Measurements from ENCODE around the gene PLAAT3. TPM values are rescaled to one million over a fixed set of nuclear protein-coding genes. Genes with fewer than 3 reads are reported as not detected.
"Not testable (repeated sequence)": the region's sequence is repeated elsewhere in the genome, so short reads cannot be mapped to it uniquely, and the experiment has no call there.

Gene PLAAT3
- polyA plus RNA-seq, 10 donors = 24.9 to 50.7 (median 36.9) TPM

DNA sequence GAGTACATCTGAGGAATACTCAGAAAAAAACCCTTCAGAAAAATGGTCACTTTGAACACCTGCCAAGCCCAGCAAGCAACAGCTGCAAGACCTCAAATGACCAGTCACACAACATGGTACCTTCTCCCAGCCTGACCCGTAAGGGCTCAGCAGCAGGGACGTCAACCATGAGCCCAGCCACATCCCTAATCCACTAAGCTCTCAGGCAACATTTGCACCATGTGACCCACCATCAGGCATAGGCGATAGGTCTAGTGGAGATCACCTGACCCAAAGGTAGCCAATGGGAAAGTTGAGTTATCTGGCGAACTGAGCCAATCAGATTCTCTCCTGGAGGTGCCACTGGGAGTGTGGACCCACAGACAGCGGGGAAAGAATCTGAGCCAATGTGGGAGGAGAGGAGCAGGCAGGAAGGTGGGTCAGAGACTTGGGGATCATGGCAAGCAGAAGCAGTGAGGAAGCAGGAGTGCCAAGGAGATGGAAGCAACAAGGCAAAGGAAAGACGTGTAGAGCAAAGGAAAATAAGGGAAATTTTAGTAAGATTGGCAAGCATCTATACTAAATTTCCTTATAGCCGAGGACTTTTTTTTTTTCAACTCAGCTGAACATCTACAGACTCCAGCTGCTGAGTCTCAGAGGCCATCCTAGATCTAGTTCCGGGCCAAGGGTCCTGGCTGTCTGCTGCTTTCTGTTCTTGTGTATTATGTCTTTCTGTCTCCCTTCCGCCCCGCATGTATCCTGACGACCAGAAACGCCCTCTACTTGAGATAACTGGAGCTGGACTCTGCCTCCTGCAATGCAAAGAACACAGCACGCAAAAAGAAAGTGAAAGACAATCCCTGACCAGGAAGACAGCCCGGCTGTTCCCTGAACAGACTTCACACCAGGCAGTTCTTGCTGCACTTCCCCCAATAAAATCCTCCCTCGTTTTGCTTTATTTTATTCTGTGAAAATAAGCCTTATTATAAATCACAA, 40.1 kb downstream of the PLAAT3 start:
- DNase-seq = peak; percentile 60 to 88 (median 75)

GRCh38 chr11:63572026-63572688, 42.1 kb downstream of the PLAAT3 start:
- no peak for DNase-seq

GRCh38 chr11:63569570-63569969, 44.7 kb downstream of the PLAAT3 start:
- no peak for DNase-seq

GRCh38 chr11:63567044-63567840, 47.0 kb downstream of the PLAAT3 start:
- peak; percentile 53 to 78 (median 73) for DNase-seq

DNA sequence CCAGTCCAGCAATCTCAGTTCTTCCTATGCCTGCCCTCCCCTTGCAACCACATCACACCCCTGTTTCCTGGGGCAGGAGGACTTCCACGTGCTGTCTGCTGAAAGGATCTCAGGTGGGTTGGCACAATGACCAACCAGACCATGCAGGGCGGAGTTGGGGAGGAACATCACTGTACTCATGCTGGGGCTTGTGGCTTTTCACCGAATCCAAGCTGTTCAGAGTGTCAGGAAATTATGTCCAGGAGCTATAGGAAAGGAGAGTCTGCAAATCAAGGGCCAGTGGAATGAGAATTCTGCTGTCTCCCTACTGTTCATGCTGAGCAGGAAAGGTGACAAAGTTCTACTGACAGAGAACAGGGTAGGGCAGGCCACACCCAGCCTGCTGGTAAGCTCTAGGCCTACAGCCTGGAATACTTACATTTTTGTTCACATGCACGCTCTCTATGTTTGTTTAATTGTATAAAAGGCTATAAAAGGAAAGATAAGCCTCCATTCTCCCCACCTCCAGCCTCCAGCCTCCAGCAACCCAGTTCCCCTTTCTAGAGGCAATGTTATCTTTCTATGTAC, 49.4 kb downstream of the PLAAT3 start:
- no peak for DNase-seq

- DNase-seq = no peak
These were observed 50.0 kb downstream of the PLAAT3 start for GRCh38 chr11:63564056-63564774.

- no peak for DNase-seq
These were observed 50.8 kb downstream of the PLAAT3 start, which contains the start of gene PLAAT2 for GRCh38 chr11:63563201-63564055. PLAAT2 (minus strand) TSS chr11:63563379; CDS start chr11:63563324, 55 bp downstream.

DNA sequence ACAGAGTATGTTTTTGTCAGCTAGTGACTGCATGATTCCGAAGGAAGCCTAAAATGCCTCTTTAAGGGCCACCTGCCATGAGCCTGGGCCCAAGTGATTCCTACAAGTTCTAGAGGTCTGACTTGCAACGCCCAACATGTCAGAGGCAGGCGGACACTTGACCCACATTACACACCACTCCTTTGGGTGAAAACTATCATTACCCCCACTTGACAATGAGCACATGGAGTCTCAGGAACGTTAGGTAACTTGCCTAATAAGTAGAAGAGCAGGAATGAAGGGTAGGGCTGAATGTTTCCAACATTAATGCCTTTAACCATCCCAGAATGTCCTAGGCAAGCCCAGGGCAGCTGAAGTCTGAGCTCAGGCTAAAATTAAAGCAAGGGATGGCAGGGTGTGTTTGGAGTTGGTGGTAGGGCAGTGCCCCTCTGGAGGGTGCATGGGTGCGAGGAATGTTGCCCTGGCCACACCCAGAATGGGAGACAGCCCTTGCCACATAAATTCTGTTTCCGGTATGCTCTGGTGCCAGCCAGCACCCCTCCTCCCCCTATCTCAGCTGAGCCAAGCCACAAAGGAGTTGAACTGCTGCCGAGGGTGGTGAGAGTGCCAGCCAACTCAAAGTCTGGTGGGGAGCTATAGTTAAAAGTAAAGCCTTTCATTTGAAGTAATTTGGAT, 53.6 kb downstream of the PLAAT3 start:
- DNase-seq = no peak

DNA sequence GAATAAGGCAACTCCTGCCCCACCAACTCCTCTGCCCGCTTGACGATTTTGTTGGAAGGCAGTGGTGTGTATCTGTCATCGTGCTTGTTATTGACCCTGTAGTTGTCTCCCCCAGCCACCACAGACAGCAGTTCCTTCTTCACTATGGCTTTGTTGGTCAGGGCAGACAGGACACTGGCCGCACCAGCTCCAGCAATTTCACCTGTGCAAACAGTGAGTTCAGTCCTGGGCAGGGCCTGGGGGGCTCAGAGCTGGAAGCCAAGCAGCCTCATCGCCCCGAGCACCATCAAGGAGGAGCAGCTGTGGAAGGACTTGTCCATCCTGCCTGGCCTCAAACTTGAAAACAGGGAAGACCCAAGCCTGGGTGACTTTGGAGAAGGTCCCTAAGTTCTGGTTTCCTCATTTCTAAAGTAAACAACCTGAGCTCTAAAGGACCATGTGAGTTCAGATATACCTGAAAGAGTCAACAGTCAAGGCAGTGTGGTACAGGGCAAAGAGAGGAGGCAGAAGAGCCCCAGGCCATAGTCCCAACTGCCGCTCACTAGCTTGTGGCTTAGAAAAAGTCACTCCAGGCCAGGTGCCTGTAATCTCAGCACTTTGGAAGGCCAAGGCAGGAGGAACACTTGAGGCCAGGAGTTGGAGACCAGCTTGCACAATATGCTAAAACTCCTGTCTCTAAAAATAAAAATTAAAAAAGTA, 55.6 kb downstream of the PLAAT3 start:
- DNase-seq = no peak

GRCh38 chr11:63557570-63557969, 56.7 kb downstream of the PLAAT3 start:
- DNase-seq = no peak

DNA sequence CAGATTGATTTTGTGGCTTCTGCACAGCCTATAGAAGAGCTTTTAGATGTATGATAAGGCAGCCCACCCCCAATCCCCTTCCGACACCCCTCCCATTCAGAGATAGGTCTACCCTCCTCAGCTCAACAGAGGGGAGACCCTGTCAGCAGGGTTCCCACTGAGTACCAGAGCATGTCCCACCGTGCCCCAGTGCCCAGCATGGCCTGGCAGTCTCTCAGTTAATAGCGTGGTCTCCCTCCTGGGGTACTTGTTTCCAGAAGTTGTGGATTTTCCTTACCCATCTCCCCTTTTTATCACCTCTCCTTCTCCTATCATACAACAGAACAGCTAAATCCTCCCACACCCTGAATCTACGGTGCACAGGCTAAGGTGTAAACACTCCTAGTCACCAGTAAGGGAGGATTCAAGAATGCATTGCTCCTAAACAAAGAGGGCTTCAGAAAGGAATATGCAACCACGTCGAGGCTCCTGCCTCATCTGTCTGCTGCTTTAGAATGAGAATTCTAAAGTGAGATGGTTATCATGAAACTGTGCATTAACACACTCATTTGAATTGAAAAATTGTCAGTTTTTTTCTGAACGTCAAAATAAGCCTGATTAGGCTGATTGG, 57.7 kb downstream of the PLAAT3 start:
- no peak for DNase-seq

GRCh38 chr11:63554877-63555223, 59.4 kb downstream of the PLAAT3 start:
- DNase-seq = no peak

DNA sequence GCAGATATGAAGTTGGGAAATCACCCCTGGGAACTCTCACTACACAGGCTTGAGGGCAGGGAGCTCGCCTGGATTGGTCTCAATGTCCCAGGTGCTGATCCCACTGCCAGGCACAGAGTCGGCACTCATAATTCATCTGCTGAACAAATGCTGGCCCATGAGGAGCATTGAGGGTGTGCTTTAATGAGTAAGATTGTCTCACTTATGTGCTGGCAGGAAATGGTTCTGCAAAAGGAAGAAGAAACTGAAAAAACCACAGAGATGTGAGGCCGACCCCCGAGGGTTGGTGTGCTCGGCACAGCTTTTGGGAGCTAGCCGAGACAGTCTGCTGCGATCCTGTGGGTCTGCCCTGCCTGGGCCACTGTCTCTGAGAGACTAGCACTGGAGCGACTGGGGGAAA, 60.5 kb downstream of the PLAAT3 start:
- no peak for DNase-seq

- no peak for DNase-seq
These were observed 61.3 kb downstream of the PLAAT3 start for GRCh38 chr11:63552921-63553320.

DNA sequence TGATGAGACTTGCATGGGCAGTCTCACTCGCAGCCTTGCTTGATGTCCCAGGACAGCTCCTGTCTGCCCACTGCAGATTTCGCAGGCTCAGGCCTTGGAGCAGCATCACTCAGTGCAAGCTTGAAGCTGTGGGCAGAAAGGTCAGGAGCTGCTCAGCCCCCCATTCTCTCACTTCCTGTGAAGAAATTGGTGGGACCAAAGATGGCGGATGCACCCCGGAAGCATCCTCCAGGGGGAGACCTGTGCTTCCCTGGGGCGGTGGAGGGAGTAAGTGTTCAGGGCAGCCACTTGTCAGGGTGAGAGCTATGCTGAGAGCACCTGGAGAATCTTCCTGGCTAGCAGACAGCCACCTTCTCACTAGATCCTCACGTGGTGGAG, 62.4 kb downstream of the PLAAT3 start:
- no peak for DNase-seq

- DNase-seq = no peak
These were observed 62.9 kb downstream of the PLAAT3 start for GRCh38 chr11:63551091-63551888.

- DNase-seq = not testable (repeated sequence)
These were observed 64.0 kb downstream of the PLAAT3 start for GRCh38 chr11:63550156-63550700.
